WTC11 (cell line): ENCODE measurements around the gene TUB. TPM values are rescaled to one million over a fixed set of nuclear protein-coding genes. Genes with fewer than 3 reads are reported as not detected.

ENCODE experiments used
- ATAC-seq: fragments of 200-7000 bp; cut with Tn5 transposase; 2 replicates; pipeline ENCODE4 v1.10.0; 2021; ENCODE audit warnings: mild to moderate bottlenecking, moderate library complexity
- CTCF ChIA-PET: fragments of 300-600 bp; sonication (Branson Sonifier 250); formaldehyde crosslinking; loops from one replicate; lab custom pipeline; 2021; ENCODE audit warnings: antibody characterized with exemption; lab: Charles Lee
- POLR2A ChIA-PET: fragments of 350-600 bp; sonication (Branson Sonifier 250); formaldehyde crosslinking; loops from one replicate; lab custom pipeline; 2021; ENCODE audit warnings: antibody characterized with exemption; lab: Charles Lee
- DNase-seq: peaks from one replicate; pipeline ENCODE4 v3.0.0; 2021; ENCODE audit warnings: low spot score
- H3K27ac Mint-ChIP-seq: 2 replicates; pipeline ENCODE4 v1.8.0; 2021; ENCODE audit warnings: mixed read lengths
- H3K27me3 Mint-ChIP-seq: 2 replicates; pipeline ENCODE4 v1.8.0; 2021; ENCODE audit warnings: low read depth, mild to moderate bottlenecking, moderate library complexity, mixed read lengths
- H3K36me3 Mint-ChIP-seq: 2 replicates; pipeline ENCODE4 v1.8.0; 2021; ENCODE audit warnings: mixed read lengths
- H3K4me1 Mint-ChIP-seq: 2 replicates; pipeline ENCODE4 v1.8.0; 2022; ENCODE audit warnings: mixed read lengths
- H3K4me3 Mint-ChIP-seq: 2 replicates; pipeline ENCODE4 v1.8.0; 2021; ENCODE audit warnings: mild to moderate bottlenecking, moderate library complexity, mixed read lengths
- H3K9me3 Mint-ChIP-seq: 2 replicates; pipeline ENCODE4 v1.8.0; 2021; ENCODE audit warnings: mixed read lengths
- EMX1 ChIP-seq: fragments of 250-450 bp; sonication (Bioruptor Pico); IDR thresholded peaks from 2 replicates; pipeline ENCODE4 v1.8.0; 2021; ENCODE audit warnings: mild to moderate bottlenecking
- GTF2I ChIP-seq: fragments of 250-450 bp; sonication (Bioruptor Pico); conservative IDR thresholded peaks from 2 replicates; pipeline ENCODE4 v1.4.0; 2021; ENCODE audit warnings: mild to moderate bottlenecking
- HMGA2 ChIP-seq: fragments of 250-450 bp; sonication (Bioruptor Pico); IDR thresholded peaks from 2 replicates; pipeline ENCODE4 v1.4.0; 2021; ENCODE audit warnings: mild to moderate bottlenecking, moderate library complexity
- KAT7 ChIP-seq: sonication (generic); formaldehyde crosslinking; IDR thresholded peaks from 2 replicates; pipeline ENCODE4 v1.8.1; 2023; ENCODE audit warnings: missing genetic modification reagents, mild to moderate bottlenecking, borderline replicate concordance
- MLX ChIP-seq: sonication (generic); formaldehyde crosslinking; IDR thresholded peaks from 2 replicates; pipeline ENCODE4 v1.8.1; 2023; ENCODE audit warnings: mild to moderate bottlenecking, missing genetic modification reagents, moderate library complexity
- MXD4 ChIP-seq: fragments of 250-450 bp; sonication (Bioruptor Pico); IDR thresholded peaks from 2 replicates; pipeline ENCODE4 v1.8.0; 2021; ENCODE audit warnings: mild to moderate bottlenecking, moderate library complexity, borderline replicate concordance
- OVOL2 ChIP-seq: fragments of 250-450 bp; sonication (Bioruptor Pico); IDR thresholded peaks from 2 replicates; pipeline ENCODE4 v1.9.0; 2021; ENCODE audit warnings: mild to moderate bottlenecking, borderline replicate concordance
- RORB ChIP-seq: fragments of 250-450 bp; sonication (Bioruptor Pico); IDR thresholded peaks from 2 replicates; pipeline ENCODE4 v1.9.0; 2021; ENCODE audit warnings: mild to moderate bottlenecking
- TCF7 ChIP-seq: sonication (generic); formaldehyde crosslinking; IDR thresholded peaks from 2 replicates; pipeline ENCODE4 v1.8.0; 2022; ENCODE audit warnings: mild to moderate bottlenecking, low read depth, missing genetic modification reagents, moderate library complexity
- ZNF317 ChIP-seq: sonication (generic); formaldehyde crosslinking; IDR thresholded peaks from 2 replicates; pipeline ENCODE4 v1.8.1; 2023; ENCODE audit warnings: low read depth, mild to moderate bottlenecking, moderate library complexity, missing genetic modification reagents, borderline replicate concordance
- ZNF396 ChIP-seq: fragments of 250-450 bp; sonication (Bioruptor Pico); IDR thresholded peaks from 2 replicates; pipeline ENCODE4 v1.8.0; 2021; ENCODE audit warnings: mild to moderate bottlenecking, moderate library complexity, borderline replicate concordance
- total RNA-seq: library from RNA; stranded (reverse); gene quantifications from 3 replicates; pipeline ENCODE4 v1.2.3, GENCODE V29; 2021
- TF ChIP-seq, protein P1 (sequence below): fragments of 200-600 bp; IDR thresholded peaks from 2 replicates; pipeline ENCODE4 v1.8.0; 2022; ENCODE audit warnings: antibody characterized with exemption

TUB gene
- total RNA-seq, 1 experiment from 2014 or later: 32.1 TPM

- ChIA-PET POLR2A (no interaction called here), CTCF (no interaction called here)
- Mint-ChIP-seq H3K4me3 (no peak overlapping the region), H3K4me1 (peaks cover 34% of the 10 kb centered on the region), H3K9me3 (peaks cover 13% of the 10 kb centered on the region; the same call in 1 of the 2 replicates), H3K27me3 (no peaks in the 10 kb centered on the region), H3K36me3 (peaks cover 13% of the 10 kb centered on the region), H3K27ac (no peak overlapping the region)
- DNase-seq (no peak), ATAC-seq (no peak)
- no peak for TF ChIP-seq HMGA2 (CRISPR knock-in tag)
- no peak for TF ChIP-seq OVOL2 (CRISPR knock-in tag)
- no peak for TF ChIP-seq TCF7 (CRISPR knock-in tag)
- TF ChIP-seq MXD4 (CRISPR knock-in tag): no peak
- TF ChIP-seq EMX1 (CRISPR knock-in tag): no peak
- TF ChIP-seq, protein P1, sequence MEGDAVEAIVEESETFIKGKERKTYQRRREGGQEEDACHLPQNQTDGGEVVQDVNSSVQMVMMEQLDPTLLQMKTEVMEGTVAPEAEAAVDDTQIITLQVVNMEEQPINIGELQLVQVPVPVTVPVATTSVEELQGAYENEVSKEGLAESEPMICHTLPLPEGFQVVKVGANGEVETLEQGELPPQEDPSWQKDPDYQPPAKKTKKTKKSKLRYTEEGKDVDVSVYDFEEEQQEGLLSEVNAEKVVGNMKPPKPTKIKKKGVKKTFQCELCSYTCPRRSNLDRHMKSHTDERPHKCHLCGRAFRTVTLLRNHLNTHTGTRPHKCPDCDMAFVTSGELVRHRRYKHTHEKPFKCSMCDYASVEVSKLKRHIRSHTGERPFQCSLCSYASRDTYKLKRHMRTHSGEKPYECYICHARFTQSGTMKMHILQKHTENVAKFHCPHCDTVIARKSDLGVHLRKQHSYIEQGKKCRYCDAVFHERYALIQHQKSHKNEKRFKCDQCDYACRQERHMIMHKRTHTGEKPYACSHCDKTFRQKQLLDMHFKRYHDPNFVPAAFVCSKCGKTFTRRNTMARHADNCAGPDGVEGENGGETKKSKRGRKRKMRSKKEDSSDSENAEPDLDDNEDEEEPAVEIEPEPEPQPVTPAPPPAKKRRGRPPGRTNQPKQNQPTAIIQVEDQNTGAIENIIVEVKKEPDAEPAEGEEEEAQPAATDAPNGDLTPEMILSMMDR: no peak
- no peak for TF ChIP-seq GTF2I (CRISPR knock-in tag)
- TF ChIP-seq RORB (CRISPR knock-in tag): no peak
- no peak for TF ChIP-seq ZNF317 (CRISPR knock-in tag)
- no peak for TF ChIP-seq ZNF396 (CRISPR knock-in tag)
- no peak for TF ChIP-seq KAT7
- TF ChIP-seq MLX: no peak
Observed at GRCh38 chr11:8149726-8150125, 68.7 kb downstream of the TUB start.

Other genes starting within 250 kb of the TUB start
- gene OR10A6, start 149.9 kb upstream of the TUB start, total RNA-seq: not detected in 3 replicates
- gene OR10A3, start 139.5 kb upstream of the TUB start, total RNA-seq: not detected in 3 replicates
- gene NLRP10, start 115.8 kb upstream of the TUB start, total RNA-seq: 0.16 to 0.77 TPM (median 0.44 TPM) in 3 replicates
- gene EIF3F, start 93.9 kb upstream of the TUB start, total RNA-seq: 356 to 379 TPM (median 378 TPM) in 3 replicates
- 15.0 to 17.6 TPM (median 15.7 TPM) in 3 replicates for gene RIC3, start 87.8 kb downstream of the TUB start, total RNA-seq
- 0.39 to 0.44 TPM (median 0.44 TPM) in 3 replicates for gene LMO1, start 182.7 kb downstream of the TUB start, total RNA-seq